Measurements from ENCODE around the gene MAP2. TPM values are rescaled to one million over a fixed set of nuclear protein-coding genes. Genes with fewer than 3 reads are reported as not detected.

The MAP2 gene
- total RNA-seq, 2 donors from 2014 or later, result 1.8 TPM

GRCh38 chr2:209536363-209536762 is 112.5 kb downstream of the MAP2 start:
- Histone ChIP-seq H3K36me3 (ENCODE audit: control insufficient read depth, insufficient read depth, low read length) (no peaks in the 10 kb centered on the region), H3K4me3 (ENCODE audit: low read length) (no peak overlapping the region), H3K9ac (ENCODE audit: extremely low read depth, low read length, poor library complexity, severe bottlenecking) (no peak overlapping the region), H3K9me3 (ENCODE audit: control insufficient read depth, low read length) (no peaks in the 10 kb centered on the region), H3K4me1 (ENCODE audit: control insufficient read depth, insufficient read depth, low read length) (no peaks in the 10 kb centered on the region), H3K27ac (ENCODE audit: low read depth, low read length) (no peak overlapping the region), H3K27me3 (ENCODE audit: control insufficient read depth, insufficient read depth, low read length, poor library complexity, severe bottlenecking) (no peaks in the 10 kb centered on the region)
- Mint-ChIP-seq H3K27me3 (ENCODE audit: insufficient read depth) (peaks cover 10% of the 10 kb centered on the region), H3K4me3 (no peak overlapping the region), H3K27ac (no peak overlapping the region), H3K36me3 (ENCODE audit: low read depth) (no peaks in the 10 kb centered on the region), H3K4me1 (no peaks in the 10 kb centered on the region), H3K9me3 (no peaks in the 10 kb centered on the region)
- no peak for DNase-seq
- no peak for TF ChIP-seq CTCF (conservative IDR thresholded peaks at IDR 0.05)
- 84% methylated on average over 2 of the region's 2 CpGs; no CpG with 5 or more reads in 1 of the 2 experiments for WGBS, 2 experiments (ENCODE audit: insufficient coverage in 1 of 2, insufficient read length in 1 of 2)

- Mint-ChIP-seq H3K4me3 (no peak overlapping the region), H3K27me3 (ENCODE audit: insufficient read depth) (no peaks in the 10 kb centered on the region), H3K36me3 (ENCODE audit: low read depth) (no peaks in the 10 kb centered on the region), H3K27ac (no peak overlapping the region), H3K9me3 (no peaks in the 10 kb centered on the region), H3K4me1 (no peaks in the 10 kb centered on the region)
- WGBS, 2 experiments (ENCODE audit: insufficient coverage in 1 of 2, insufficient read length in 1 of 2), result 86 to 100% methylated on average over 1 of the region's 1 CpG
- no peaks in the 10 kb centered on the region for H3K9me3 ChIP-seq (ENCODE audit: control insufficient read depth, low read length)
- TF ChIP-seq CTCF (conservative IDR thresholded peaks at IDR 0.05), result no peak
- no peak overlapping the region for H3K4me3 ChIP-seq (ENCODE audit: low read length)
- H3K9ac ChIP-seq (ENCODE audit: extremely low read depth, low read length, poor library complexity, severe bottlenecking), result no peak overlapping the region
- no peak for DNase-seq
- H3K36me3 ChIP-seq (ENCODE audit: control insufficient read depth, insufficient read depth, low read length), result no peaks in the 10 kb centered on the region
- H3K4me1 ChIP-seq (ENCODE audit: control insufficient read depth, insufficient read depth, low read length), result no peaks in the 10 kb centered on the region
- H3K27ac ChIP-seq (ENCODE audit: low read depth, low read length), result no peak overlapping the region
- no peaks in the 10 kb centered on the region for H3K27me3 ChIP-seq (ENCODE audit: control insufficient read depth, insufficient read depth, low read length, poor library complexity, severe bottlenecking)
These were observed 123.9 kb downstream of the MAP2 start for GRCh38 chr2:209547726-209548125.

GRCh38 chr2:209549589-209549988 is 125.7 kb downstream of the MAP2 start:
- no peaks in the 10 kb centered on the region for H3K4me1 Mint-ChIP-seq
- no peaks in the 10 kb centered on the region for H3K27me3 ChIP-seq (ENCODE audit: control insufficient read depth, insufficient read depth, low read length, poor library complexity, severe bottlenecking)
- H3K9ac ChIP-seq (ENCODE audit: extremely low read depth, low read length, poor library complexity, severe bottlenecking), result no peak overlapping the region
- TF ChIP-seq CTCF (conservative IDR thresholded peaks at IDR 0.05), result no peak
- H3K4me3 ChIP-seq (ENCODE audit: low read length), result no peak overlapping the region
- no peaks in the 10 kb centered on the region for H3K9me3 Mint-ChIP-seq
- H3K9me3 ChIP-seq (ENCODE audit: control insufficient read depth, low read length), result no peaks in the 10 kb centered on the region
- no peak overlapping the region for H3K4me3 Mint-ChIP-seq
- WGBS, 2 experiments (ENCODE audit: insufficient coverage in 1 of 2, insufficient read length in 1 of 2), result 91% methylated on average over 2 to 3 of the region's 3 CpGs
- H3K27ac Mint-ChIP-seq, result no peak overlapping the region
- no peaks in the 10 kb centered on the region for H3K36me3 Mint-ChIP-seq (ENCODE audit: low read depth)
- H3K4me1 ChIP-seq (ENCODE audit: control insufficient read depth, insufficient read depth, low read length), result no peaks in the 10 kb centered on the region
- no peak overlapping the region for H3K27ac ChIP-seq (ENCODE audit: low read depth, low read length)
- DNase-seq, result no peak
- H3K27me3 Mint-ChIP-seq (ENCODE audit: insufficient read depth), result no peaks in the 10 kb centered on the region
- H3K36me3 ChIP-seq (ENCODE audit: control insufficient read depth, insufficient read depth, low read length), result no peaks in the 10 kb centered on the region
